SH-SY5Y (cell line): Measurements from ENCODE around the gene ESRP2.

Experiments used
- GATA2 ChIP-seq: IDR thresholded peaks from 2 replicates; pipeline ENCODE4 v1.6.1; 2011; ENCODE audit warnings: mild to moderate bottlenecking, low read depth, low read length
- GATA3 ChIP-seq: IDR thresholded peaks from 2 replicates; pipeline ENCODE4 v1.6.1; 2011; ENCODE audit warnings: low read depth, mild to moderate bottlenecking, low read length, moderate library complexity

GRCh38 chr16:68235108-68235886, 630 bp downstream of the ESRP2 start:
- TF ChIP-seq GATA2 (no peak), GATA3 (no peak)
